GM23338 (cell line): ENCODE data around the gene ATP8A1. TPM values are rescaled to one million over a fixed set of nuclear protein-coding genes. Genes with fewer than 3 reads are reported as not detected.
"Not testable (repeated sequence)": the region's sequence is repeated elsewhere in the genome, so short reads cannot be mapped to it uniquely, and the experiment has no call there.

Experiments
- ATAC-seq: fragments of 200-7000 bp; cut with Tn5 transposase; 3 replicates; pipeline ENCODE4 v1.9.1; 2020
- DNase-seq: peaks from one replicate; pipeline ENCODE4 v3.0.0-alpha.2; 2015; ENCODE audit warnings: low spot score
- H2AFZ ChIP-seq: fragments of 200-600 bp; sonication (generic); 2 replicates; pipeline ENCODE4 v1.8.0; 2016; ENCODE audit warnings: antibody characterized with exemption, mild to moderate bottlenecking, moderate library complexity
- H3F3A ChIP-seq: fragments of 200-600 bp; sonication (generic); replicated peaks from 2 replicates; pipeline ENCODE4 v1.8.0; 2017; ENCODE audit warnings: antibody characterized with exemption, mixed run types, low read depth
- H3K27ac ChIP-seq: fragments of 200-600 bp; sonication (generic); 2 replicates; pipeline ENCODE4 v1.6.1; 2016; ENCODE audit warnings: low read depth
- H3K27me3 ChIP-seq: fragments of 200-600 bp; sonication (generic); 2 replicates; pipeline ENCODE4 v1.8.0; 2016; ENCODE audit warnings: mild to moderate bottlenecking, mixed run types, moderate library complexity; ENCODE audit not compliant: insufficient read depth
- H3K36me3 ChIP-seq: fragments of 200-600 bp; sonication (generic); 2 replicates; pipeline ENCODE4 v1.8.0; 2016; ENCODE audit warnings: mild to moderate bottlenecking; ENCODE audit not compliant: insufficient read depth
- H3K4me1 ChIP-seq: fragments of 200-600 bp; sonication (generic); 2 replicates; pipeline ENCODE4 v1.8.0; 2016; ENCODE audit warnings: mild to moderate bottlenecking, moderate library complexity; ENCODE audit not compliant: insufficient read depth
- H3K4me2 ChIP-seq: fragments of 200-600 bp; sonication (generic); 2 replicates; pipeline ENCODE4 v1.7.1; 2017; ENCODE audit warnings: mixed run types
- H3K4me3 ChIP-seq: fragments of 200-600 bp; sonication (generic); 2 replicates; pipeline ENCODE4 v1.6.1; 2016; ENCODE audit warnings: mixed run types
- H3K79me2 ChIP-seq: fragments of 200-600 bp; sonication (generic); replicated peaks from 2 replicates; pipeline ENCODE4 v1.8.0; 2017; ENCODE audit warnings: mild to moderate bottlenecking; ENCODE audit not compliant: insufficient read depth
- H3K9me2 ChIP-seq: fragments of 200-600 bp; sonication (generic); 2 replicates; pipeline ENCODE4 v1.8.0; 2017; ENCODE audit not compliant: insufficient read depth
- H4K20me1 ChIP-seq: fragments of 200-600 bp; sonication (generic); replicated peaks from 2 replicates; pipeline ENCODE4 v1.8.0; 2017; ENCODE audit warnings: mild to moderate bottlenecking; ENCODE audit not compliant: insufficient read depth
- H3K27ac Mint-ChIP-seq: 2 replicates; pipeline ENCODE4 v1.8.0; 2020; ENCODE audit warnings: inconsistent platforms, mild to moderate bottlenecking, moderate library complexity, mixed read lengths
- H3K27me3 Mint-ChIP-seq: 3 replicates; pipeline ENCODE4 v1.8.0; 2022; ENCODE audit warnings: low read depth, mild to moderate bottlenecking, moderate library complexity, mixed read lengths, inconsistent platforms; ENCODE audit not compliant: insufficient read depth, poor library complexity
- H3K36me3 Mint-ChIP-seq: 3 replicates; pipeline ENCODE4 v1.8.0; 2021; ENCODE audit warnings: low read depth, mild to moderate bottlenecking, inconsistent platforms, moderate library complexity, mixed read lengths
- H3K4me1 Mint-ChIP-seq: 3 replicates; pipeline ENCODE4 v1.8.0; 2020; ENCODE audit warnings: mild to moderate bottlenecking, inconsistent platforms, mixed read lengths
- H3K4me3 Mint-ChIP-seq: 3 replicates; pipeline ENCODE4 v1.8.0; 2021; ENCODE audit warnings: moderate library complexity, mild to moderate bottlenecking, inconsistent platforms, mixed read lengths
- H3K9me3 Mint-ChIP-seq: 3 replicates; pipeline ENCODE4 v1.8.0; 2020; ENCODE audit warnings: moderate library complexity, mild to moderate bottlenecking, inconsistent platforms, mixed read lengths
- CREB1 ChIP-seq: fragments of 250-450 bp; sonication (Bioruptor Pico); IDR thresholded peaks from 2 replicates; pipeline ENCODE4 v1.5.0; 2020; ENCODE audit warnings: low read depth, mild to moderate bottlenecking, moderate library complexity
- ETS1 ChIP-seq: IDR thresholded peaks from 2 replicates; pipeline ENCODE4 v1.6.1; 2016; ENCODE audit warnings: antibody characterized with exemption
- EZH2 ChIP-seq: fragments of 200-600 bp; sonication (generic); IDR thresholded peaks from one replicate; pipeline ENCODE4 v1.8.0; 2017; ENCODE audit warnings: antibody characterized with exemption, mild to moderate bottlenecking, low read depth; ENCODE audit not compliant: unreplicated experiment
- EZH2phosphoT487 ChIP-seq: fragments of 200-600 bp; sonication (generic); IDR thresholded peaks from one replicate; pipeline ENCODE4 v1.8.1; 2018; ENCODE audit warnings: antibody characterized with exemption; ENCODE audit not compliant: unreplicated experiment
- JUNB ChIP-seq: IDR thresholded peaks from one replicate; pipeline ENCODE4 v1.6.1; 2016; ENCODE audit warnings: antibody characterized with exemption; ENCODE audit not compliant: unreplicated experiment
- REST ChIP-seq: IDR thresholded peaks from one replicate; pipeline ENCODE4 v1.6.1; 2018; ENCODE audit warnings: antibody characterized with exemption; ENCODE audit not compliant: unreplicated experiment
- polyA plus RNA-seq: library from polyadenylated mRNA; unstranded; fragments of >200 nt; fragmentation: Nextera tagmentation; extraction: Ambion mirVana; gene quantifications from 2 replicates; pipeline ENCODE4 v1.2.1, GENCODE V29; 2016
- total RNA-seq: library from RNA; depleted of rRNA; stranded (reverse); fragments of >200 nt; shearing (Covaris generic); gene quantifications from 2 replicates; pipeline ENCODE4 v1.2.3, GENCODE V29; 2014

The ATP8A1 gene
- total and polyA plus RNA-seq, 2 experiments from 2014 or later: 6.8 to 66.3 TPM

GRCh38 chr4:42652529-42653231 is 4.2 kb downstream of the ATP8A1 start:
- not testable (repeated sequence) for H3K27ac Mint-ChIP-seq, H3K4me2 ChIP-seq, H3K9me2 ChIP-seq, H3K4me3 ChIP-seq, ATAC-seq, H3K27me3 ChIP-seq, H3K27ac ChIP-seq, DNase-seq, H2AFZ ChIP-seq, H4K20me1 ChIP-seq, H3K27me3 Mint-ChIP-seq, H3K36me3 ChIP-seq, H3F3A ChIP-seq, H3K4me3 Mint-ChIP-seq
- Histone ChIP-seq H3K79me2 (peaks cover 53% of the 10 kb centered on the region), H3K4me1 (peaks cover 14% of the 10 kb centered on the region)
- Mint-ChIP-seq H3K4me1 (peaks cover 35% of the 10 kb centered on the region), H3K9me3 (peaks cover 21% of the 10 kb centered on the region), H3K36me3 (peaks cover 27% of the 10 kb centered on the region)

GRCh38 chr4:42649870-42650269 is 7.0 kb downstream of the ATP8A1 start:
- Histone ChIP-seq H3K4me2 (no peak overlapping the region), H3K4me3 (no peak overlapping the region), H3K79me2 (peaks cover 58% of the 10 kb centered on the region), H3K4me1 (peaks cover 4% of the 10 kb centered on the region; the same call in 1 of the 2 replicates), H4K20me1 (peaks cover 13% of the 10 kb centered on the region), H2AFZ (no peak overlapping the region), H3K27ac (no peak overlapping the region), H3K9me2 (no peaks in the 10 kb centered on the region), H3K36me3 (no peaks in the 10 kb centered on the region), H3K27me3 (no peaks in the 10 kb centered on the region), H3F3A (no peaks in the 10 kb centered on the region)
- TF ChIP-seq ETS1: no peak
- no peak for TF ChIP-seq CREB1 (CRISPR knock-in tag)
- TF ChIP-seq REST: no peak
- TF ChIP-seq EZH2phosphoT487: no peak
- no peak for TF ChIP-seq JUNB
- TF ChIP-seq EZH2: no peak
- peaks cover 2% of the 10 kb centered on the region for H3K27me3 Mint-ChIP-seq
- no peak overlapping the region for H3K4me3 Mint-ChIP-seq
- no peak for DNase-seq
- peaks cover 23% of the 10 kb centered on the region for H3K4me1 Mint-ChIP-seq
- H3K27ac Mint-ChIP-seq: no peak overlapping the region
- ATAC-seq: no peak
- peaks cover 27% of the 10 kb centered on the region for H3K36me3 Mint-ChIP-seq
- H3K9me3 Mint-ChIP-seq: peaks cover 21% of the 10 kb centered on the region
